Measurements from ENCODE around the gene HOGA1.

HOGA1 gene

DNA sequence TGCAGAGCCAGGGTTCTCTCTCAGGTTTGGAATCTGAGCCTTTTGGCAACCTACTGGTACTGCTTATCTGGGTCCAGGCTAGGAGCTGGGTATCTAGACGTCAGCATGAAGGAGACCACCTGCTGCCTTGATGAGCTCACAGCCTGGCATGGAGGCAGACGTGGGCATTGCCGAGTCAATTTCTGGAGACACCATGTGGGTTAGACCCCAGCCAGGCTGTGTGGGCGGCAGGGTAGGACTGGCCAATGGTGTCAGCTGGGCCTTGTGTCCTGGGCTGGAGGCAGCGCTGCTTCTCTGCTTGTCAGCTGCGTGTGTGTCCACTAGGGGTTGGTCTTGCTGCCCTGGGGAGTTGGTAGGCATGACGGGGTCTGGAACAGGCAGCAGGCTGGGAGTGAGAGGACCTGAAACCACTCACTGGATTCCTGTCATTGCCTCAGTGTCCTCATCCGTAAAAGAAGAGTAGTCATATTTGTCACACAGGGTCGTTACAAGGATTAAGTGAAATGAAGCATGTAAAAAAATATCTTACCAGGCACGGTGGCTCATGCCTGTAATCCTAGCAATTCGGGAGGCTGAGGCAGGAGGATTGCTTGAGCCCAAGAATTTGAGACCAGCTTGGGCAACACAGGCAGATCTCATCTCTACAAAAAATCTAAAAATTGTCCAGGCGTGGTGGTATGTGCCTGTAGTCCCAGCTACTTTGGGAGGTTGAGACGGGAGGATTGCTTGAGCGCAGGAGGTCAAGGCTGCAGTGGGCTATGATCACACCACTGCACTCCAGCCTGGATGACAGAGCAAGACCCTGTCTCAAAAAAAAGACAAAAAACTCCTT lies 43.3 kb upstream of the HOGA1 start:
- no peak overlapping the region for H3K9ac ChIP-seq (ENCODE audit: low read length)
- TF ChIP-seq EZH2 (IDR thresholded peaks at IDR 0.05; ENCODE audit: borderline replicate concordance, low read length) = no peak
- TF ChIP-seq, protein P1, sequence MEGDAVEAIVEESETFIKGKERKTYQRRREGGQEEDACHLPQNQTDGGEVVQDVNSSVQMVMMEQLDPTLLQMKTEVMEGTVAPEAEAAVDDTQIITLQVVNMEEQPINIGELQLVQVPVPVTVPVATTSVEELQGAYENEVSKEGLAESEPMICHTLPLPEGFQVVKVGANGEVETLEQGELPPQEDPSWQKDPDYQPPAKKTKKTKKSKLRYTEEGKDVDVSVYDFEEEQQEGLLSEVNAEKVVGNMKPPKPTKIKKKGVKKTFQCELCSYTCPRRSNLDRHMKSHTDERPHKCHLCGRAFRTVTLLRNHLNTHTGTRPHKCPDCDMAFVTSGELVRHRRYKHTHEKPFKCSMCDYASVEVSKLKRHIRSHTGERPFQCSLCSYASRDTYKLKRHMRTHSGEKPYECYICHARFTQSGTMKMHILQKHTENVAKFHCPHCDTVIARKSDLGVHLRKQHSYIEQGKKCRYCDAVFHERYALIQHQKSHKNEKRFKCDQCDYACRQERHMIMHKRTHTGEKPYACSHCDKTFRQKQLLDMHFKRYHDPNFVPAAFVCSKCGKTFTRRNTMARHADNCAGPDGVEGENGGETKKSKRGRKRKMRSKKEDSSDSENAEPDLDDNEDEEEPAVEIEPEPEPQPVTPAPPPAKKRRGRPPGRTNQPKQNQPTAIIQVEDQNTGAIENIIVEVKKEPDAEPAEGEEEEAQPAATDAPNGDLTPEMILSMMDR (IDR thresholded peaks at IDR 0.05; ENCODE audit: low read length) = no peak
- no peaks in the 10 kb centered on the region for H3K36me3 ChIP-seq (ENCODE audit: insufficient read depth, low read length)
- H3K27me3 ChIP-seq (ENCODE audit: insufficient read depth, low read length) = no peaks in the 10 kb centered on the region
- H3K4me2 ChIP-seq (ENCODE audit: low read length) = no peak overlapping the region
- H3F3A ChIP-seq (ENCODE audit: insufficient read depth, low read length) = no peaks in the 10 kb centered on the region
- no peaks in the 10 kb centered on the region for H4K20me1 ChIP-seq (ENCODE audit: insufficient read depth, low read length)
- H3K4me1 ChIP-seq (ENCODE audit: insufficient read depth, low read length, severe bottlenecking) = no peaks in the 10 kb centered on the region
- H3K9me2 ChIP-seq (ENCODE audit: low read depth, low read length) = no peaks in the 10 kb centered on the region
- H3K9me3 ChIP-seq (ENCODE audit: low read length) = no peaks in the 10 kb centered on the region
- H3K27ac ChIP-seq (ENCODE audit: low read depth, low read length, poor library complexity, severe bottlenecking) = no peak overlapping the region
- no peak overlapping the region for H2AFZ ChIP-seq (ENCODE audit: low read length)
- no peak overlapping the region for H3K4me3 ChIP-seq (ENCODE audit: low read depth, low read length, poor library complexity, severe bottlenecking)
- H3K79me2 ChIP-seq (ENCODE audit: insufficient read depth, low read length) = no peaks in the 10 kb centered on the region

GRCh38 chr10:97542169-97543024 lies 41.8 kb upstream of the HOGA1 start:
- no peaks in the 10 kb centered on the region for H3K4me1 ChIP-seq (ENCODE audit: insufficient read depth, low read length, severe bottlenecking)
- H3K9ac ChIP-seq (ENCODE audit: low read length) = no peak overlapping the region
- no peak overlapping the region for H3K4me3 ChIP-seq (ENCODE audit: low read depth, low read length, poor library complexity, severe bottlenecking)
- H3K4me2 ChIP-seq (ENCODE audit: low read length) = no peak overlapping the region
- H3K9me3 ChIP-seq (ENCODE audit: low read length) = no peaks in the 10 kb centered on the region
- H3K9me2 ChIP-seq (ENCODE audit: low read depth, low read length) = no peaks in the 10 kb centered on the region
- H3K27me3 ChIP-seq (ENCODE audit: insufficient read depth, low read length) = no peaks in the 10 kb centered on the region
- no peak overlapping the region for H2AFZ ChIP-seq (ENCODE audit: low read length)
- no peaks in the 10 kb centered on the region for H4K20me1 ChIP-seq (ENCODE audit: insufficient read depth, low read length)
- no peaks in the 10 kb centered on the region for H3K79me2 ChIP-seq (ENCODE audit: insufficient read depth, low read length)
- TF ChIP-seq, protein P1 (IDR thresholded peaks at IDR 0.05; ENCODE audit: low read length) = no peak
- TF ChIP-seq EZH2 (IDR thresholded peaks at IDR 0.05; ENCODE audit: borderline replicate concordance, low read length) = no peak
- no peaks in the 10 kb centered on the region for H3F3A ChIP-seq (ENCODE audit: insufficient read depth, low read length)
- no peak overlapping the region for H3K27ac ChIP-seq (ENCODE audit: low read depth, low read length, poor library complexity, severe bottlenecking)
- no peaks in the 10 kb centered on the region for H3K36me3 ChIP-seq (ENCODE audit: insufficient read depth, low read length)

DNA sequence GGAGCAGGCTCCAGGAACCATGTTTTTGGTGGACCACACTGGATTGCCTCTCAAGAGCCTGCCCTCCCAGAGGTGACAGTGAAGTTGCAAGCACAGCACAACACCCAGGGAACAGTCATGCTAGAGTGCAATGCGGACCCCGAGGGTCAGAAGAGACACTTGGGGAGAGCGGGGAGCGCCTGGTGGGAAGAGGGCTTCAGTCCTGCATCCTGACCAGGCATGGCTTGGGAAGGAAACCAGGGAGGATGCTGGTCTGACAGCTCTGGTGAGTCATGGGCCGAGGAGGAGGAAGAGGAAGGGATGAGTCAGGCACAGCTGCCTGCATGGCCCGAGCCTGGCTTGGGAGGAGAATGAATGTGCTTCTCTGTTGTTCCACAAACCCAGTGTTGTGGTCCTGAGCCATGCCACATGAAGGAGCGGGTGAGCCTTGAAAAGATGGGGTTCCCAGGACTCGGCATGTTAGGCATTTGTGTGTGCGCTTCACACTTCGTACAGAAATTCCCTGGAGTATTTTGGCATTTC lies 41.1 kb upstream of the HOGA1 start:
- Histone ChIP-seq H3K4me1 (ENCODE audit: insufficient read depth, low read length, severe bottlenecking) (no peaks in the 10 kb centered on the region), H3K9me3 (ENCODE audit: low read length) (no peaks in the 10 kb centered on the region), H3K4me2 (ENCODE audit: low read length) (no peak overlapping the region), H3K27ac (ENCODE audit: low read depth, low read length, poor library complexity, severe bottlenecking) (no peak overlapping the region), H3K27me3 (ENCODE audit: insufficient read depth, low read length) (no peaks in the 10 kb centered on the region), H3K79me2 (ENCODE audit: insufficient read depth, low read length) (no peaks in the 10 kb centered on the region), H3K9ac (ENCODE audit: low read length) (no peak overlapping the region), H3K4me3 (ENCODE audit: low read depth, low read length, poor library complexity, severe bottlenecking) (no peak overlapping the region), H3K36me3 (ENCODE audit: insufficient read depth, low read length) (no peaks in the 10 kb centered on the region), H4K20me1 (ENCODE audit: insufficient read depth, low read length) (no peaks in the 10 kb centered on the region), H2AFZ (ENCODE audit: low read length) (no peak overlapping the region), H3K9me2 (ENCODE audit: low read depth, low read length) (no peaks in the 10 kb centered on the region), H3F3A (ENCODE audit: insufficient read depth, low read length) (no peaks in the 10 kb centered on the region)
- no peak for TF ChIP-seq EZH2 (IDR thresholded peaks at IDR 0.05; ENCODE audit: borderline replicate concordance, low read length)
- TF ChIP-seq, protein P1 (IDR thresholded peaks at IDR 0.05; ENCODE audit: low read length) = no peak
